ENCODE data around the gene ANKRD22.

Gene ANKRD22

GRCh38 chr10:88851706-88852105 lies at the start of gene ANKRD22:
Gene ANKRD22, minus strand, starts transcription at chr10:88851844. Its CDS starts 237 bp downstream, at chr10:88851607.
- TF ChIP-seq, protein P1, sequence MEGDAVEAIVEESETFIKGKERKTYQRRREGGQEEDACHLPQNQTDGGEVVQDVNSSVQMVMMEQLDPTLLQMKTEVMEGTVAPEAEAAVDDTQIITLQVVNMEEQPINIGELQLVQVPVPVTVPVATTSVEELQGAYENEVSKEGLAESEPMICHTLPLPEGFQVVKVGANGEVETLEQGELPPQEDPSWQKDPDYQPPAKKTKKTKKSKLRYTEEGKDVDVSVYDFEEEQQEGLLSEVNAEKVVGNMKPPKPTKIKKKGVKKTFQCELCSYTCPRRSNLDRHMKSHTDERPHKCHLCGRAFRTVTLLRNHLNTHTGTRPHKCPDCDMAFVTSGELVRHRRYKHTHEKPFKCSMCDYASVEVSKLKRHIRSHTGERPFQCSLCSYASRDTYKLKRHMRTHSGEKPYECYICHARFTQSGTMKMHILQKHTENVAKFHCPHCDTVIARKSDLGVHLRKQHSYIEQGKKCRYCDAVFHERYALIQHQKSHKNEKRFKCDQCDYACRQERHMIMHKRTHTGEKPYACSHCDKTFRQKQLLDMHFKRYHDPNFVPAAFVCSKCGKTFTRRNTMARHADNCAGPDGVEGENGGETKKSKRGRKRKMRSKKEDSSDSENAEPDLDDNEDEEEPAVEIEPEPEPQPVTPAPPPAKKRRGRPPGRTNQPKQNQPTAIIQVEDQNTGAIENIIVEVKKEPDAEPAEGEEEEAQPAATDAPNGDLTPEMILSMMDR (IDR thresholded peaks at IDR 0.05): no peak

- TF ChIP-seq, protein P1 (IDR thresholded peaks at IDR 0.05): no peak
These were observed 48.2 kb upstream of the ANKRD22 start for GRCh38 chr10:88899886-88900285.

DNA sequence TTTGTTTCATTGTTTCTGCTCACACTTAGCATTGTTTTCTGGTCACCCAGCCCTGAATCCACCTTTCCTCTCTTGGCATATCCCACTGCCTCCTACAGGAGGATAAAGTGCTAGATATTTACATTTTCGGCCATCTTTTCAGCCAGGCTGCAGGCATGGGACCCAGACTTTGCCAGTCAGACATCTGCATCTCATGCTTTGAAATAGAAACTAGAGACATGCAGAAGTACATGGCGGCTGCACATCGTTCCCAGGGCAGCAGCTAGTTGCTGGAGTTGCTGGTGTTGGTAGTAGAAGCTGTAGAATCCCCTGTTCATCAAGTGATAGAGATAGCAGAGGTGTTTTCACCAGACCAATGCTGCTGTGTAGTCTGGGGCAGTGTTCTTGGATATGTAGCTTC lies 47.1 kb upstream of the ANKRD22 start:
- TF ChIP-seq, protein P1 (IDR thresholded peaks at IDR 0.05): no peak

- TF ChIP-seq, protein P1 (IDR thresholded peaks at IDR 0.05): no peak
These were observed 45.6 kb upstream of the ANKRD22 start for GRCh38 chr10:88896994-88897853.

- TF ChIP-seq, protein P1 (IDR thresholded peaks at IDR 0.05): no peak
These were observed 44.8 kb upstream of the ANKRD22 start for GRCh38 chr10:88896372-88896993.

DNA sequence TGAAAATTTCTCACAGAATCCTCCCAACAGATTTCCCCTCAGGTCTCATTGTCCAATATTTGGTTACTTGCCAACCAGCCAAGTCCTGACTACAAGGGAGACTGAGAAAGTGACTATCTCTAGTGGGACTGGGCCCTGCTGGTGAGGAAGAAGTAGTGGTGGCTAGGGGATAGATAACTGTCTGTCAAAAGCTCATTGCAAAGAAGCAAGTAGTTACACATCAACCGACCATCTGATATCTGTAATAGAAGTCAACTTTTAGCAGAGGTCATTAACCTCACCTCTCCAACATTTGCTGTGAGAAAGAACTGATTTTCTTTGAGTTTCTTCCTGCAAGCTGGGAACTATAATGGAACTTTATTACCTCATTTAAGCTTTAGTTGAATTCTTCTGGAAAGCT lies 43.6 kb upstream of the ANKRD22 start:
- TF ChIP-seq, protein P1 (IDR thresholded peaks at IDR 0.05): no peak

DNA sequence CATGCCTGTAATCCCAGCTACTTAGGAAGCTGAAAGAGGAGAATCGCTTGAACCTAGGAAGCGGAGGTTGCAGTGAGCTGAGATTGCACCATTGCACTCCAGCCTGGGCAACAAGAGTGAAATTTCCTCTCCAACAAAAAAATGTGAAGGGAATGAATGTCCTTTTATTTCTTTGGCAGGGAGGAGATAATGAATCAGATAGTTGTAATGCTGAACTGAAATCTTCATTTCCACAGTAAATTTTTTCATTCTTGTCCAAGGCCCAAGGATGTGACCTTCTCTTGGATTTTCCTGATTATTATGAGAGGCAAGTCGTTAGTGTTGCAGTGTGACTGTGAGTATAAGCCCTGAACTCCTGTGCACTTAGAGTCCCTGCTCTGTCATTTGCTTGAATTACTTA lies 42.0 kb upstream of the ANKRD22 start:
- TF ChIP-seq, protein P1 (IDR thresholded peaks at IDR 0.05): no peak

Measured in LNCAP (cell line).